Ishikawa (cell line): ENCODE results near the gene CALHM3.

Source experiments
- CEBPB ChIP-seq: IDR thresholded peaks from 2 replicates; pipeline ENCODE4 v1.6.1; 2012
- CREB1 ChIP-seq: IDR thresholded peaks from 2 replicates; pipeline ENCODE4 v1.6.1; 2012; ENCODE audit warnings: low read depth
- EGR1 ChIP-seq: IDR thresholded peaks from 2 replicates; pipeline ENCODE4 v1.6.1; 2012
- EP300 ChIP-seq: IDR thresholded peaks from 2 replicates; pipeline ENCODE4 v1.6.1; 2012; ENCODE audit warnings: borderline replicate concordance
- FOXM1 ChIP-seq: IDR thresholded peaks from 2 replicates; pipeline ENCODE4 v1.6.1; 2012; ENCODE audit warnings: low read depth, borderline replicate concordance
- NFIC ChIP-seq: IDR thresholded peaks from 2 replicates; pipeline ENCODE4 v1.6.1; 2012
- RAD21 ChIP-seq: IDR thresholded peaks from 2 replicates; pipeline ENCODE4 v1.6.1; 2012; ENCODE audit warnings: low read depth
- TAF1 ChIP-seq: IDR thresholded peaks from 2 replicates; pipeline ENCODE4 v1.6.1; 2012; ENCODE audit warnings: low read depth, mild to moderate bottlenecking
- TCF12 ChIP-seq: IDR thresholded peaks from 2 replicates; pipeline ENCODE4 v1.6.1; 2012; ENCODE audit warnings: low read depth
- TEAD4 ChIP-seq: IDR thresholded peaks from 2 replicates; pipeline ENCODE4 v1.6.1; 2012
- YY1 ChIP-seq: IDR thresholded peaks from 2 replicates; pipeline ENCODE4 v1.6.1; 2012; ENCODE audit warnings: low read depth
- ZBTB7A ChIP-seq: IDR thresholded peaks from 2 replicates; pipeline ENCODE4 v1.6.1; 2012; ENCODE audit warnings: low read depth
- TF ChIP-seq, protein P1 (sequence below): IDR thresholded peaks from 2 replicates; pipeline ENCODE4 v1.6.1; 2012
- TF ChIP-seq, protein P2 (sequence below): IDR thresholded peaks from 2 replicates; pipeline ENCODE4 v1.6.1; 2012; ENCODE audit warnings: low read depth, mild to moderate bottlenecking
- TF ChIP-seq, protein P3 (sequence below): IDR thresholded peaks from 2 replicates; pipeline ENCODE4 v1.6.1; 2012

Gene CALHM3

DNA sequence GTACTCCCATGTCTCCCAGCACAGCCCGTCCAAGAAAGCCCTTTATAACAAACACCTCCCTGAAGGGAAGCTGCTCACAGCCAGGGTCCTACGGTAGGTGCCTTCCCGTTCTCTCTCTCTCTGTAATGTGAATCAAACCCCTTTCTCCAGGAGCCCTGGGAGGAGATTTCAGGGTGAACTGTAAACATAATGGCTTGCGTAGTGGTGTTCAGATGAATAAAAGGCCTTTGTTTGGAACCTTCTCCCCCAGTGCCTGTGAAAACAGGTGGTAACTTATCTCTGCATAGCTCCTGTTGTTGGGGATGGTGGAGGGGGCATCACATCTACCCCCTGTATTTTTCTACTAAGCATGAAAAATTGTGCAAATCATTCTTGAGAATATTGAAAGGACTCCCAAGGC, 39.3 kb downstream of the CALHM3 start:
- TF ChIP-seq TAF1 (no peak), TEAD4 (no peak), EGR1 (no peak), ZBTB7A (no peak), NFIC (no peak), FOXM1 (no peak)
- TF ChIP-seq, protein P1, sequence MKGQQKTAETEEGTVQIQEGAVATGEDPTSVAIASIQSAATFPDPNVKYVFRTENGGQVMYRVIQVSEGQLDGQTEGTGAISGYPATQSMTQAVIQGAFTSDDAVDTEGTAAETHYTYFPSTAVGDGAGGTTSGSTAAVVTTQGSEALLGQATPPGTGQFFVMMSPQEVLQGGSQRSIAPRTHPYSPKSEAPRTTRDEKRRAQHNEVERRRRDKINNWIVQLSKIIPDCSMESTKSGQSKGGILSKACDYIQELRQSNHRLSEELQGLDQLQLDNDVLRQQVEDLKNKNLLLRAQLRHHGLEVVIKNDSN = no peak

DNA sequence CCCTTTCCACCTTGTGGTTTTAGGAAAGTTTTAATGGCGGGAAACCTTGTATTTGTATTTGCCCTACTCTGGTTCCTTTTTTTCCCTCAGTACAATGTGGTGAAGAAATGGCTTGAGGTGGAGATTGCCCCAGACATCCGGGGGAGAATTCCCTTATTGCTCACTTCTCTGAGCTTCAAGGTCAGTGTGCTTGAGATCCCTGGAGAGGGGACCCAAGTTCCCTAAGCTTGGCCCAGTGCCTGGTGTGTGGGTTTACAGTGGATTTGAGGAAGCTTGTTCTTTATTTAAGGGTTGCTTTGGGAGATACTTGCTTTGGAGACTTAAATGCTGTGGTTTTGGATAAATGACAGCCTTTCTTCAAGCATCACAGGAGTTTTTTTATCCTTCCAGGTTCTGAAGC, 45.2 kb downstream of the CALHM3 start:
- TF ChIP-seq FOXM1 = no peak
- no peak for TF ChIP-seq TAF1
- no peak for TF ChIP-seq TEAD4
- no peak for TF ChIP-seq YY1
- TF ChIP-seq ZBTB7A = no peak
- no peak for TF ChIP-seq EGR1
- no peak for TF ChIP-seq CEBPB
- TF ChIP-seq, protein P2, sequence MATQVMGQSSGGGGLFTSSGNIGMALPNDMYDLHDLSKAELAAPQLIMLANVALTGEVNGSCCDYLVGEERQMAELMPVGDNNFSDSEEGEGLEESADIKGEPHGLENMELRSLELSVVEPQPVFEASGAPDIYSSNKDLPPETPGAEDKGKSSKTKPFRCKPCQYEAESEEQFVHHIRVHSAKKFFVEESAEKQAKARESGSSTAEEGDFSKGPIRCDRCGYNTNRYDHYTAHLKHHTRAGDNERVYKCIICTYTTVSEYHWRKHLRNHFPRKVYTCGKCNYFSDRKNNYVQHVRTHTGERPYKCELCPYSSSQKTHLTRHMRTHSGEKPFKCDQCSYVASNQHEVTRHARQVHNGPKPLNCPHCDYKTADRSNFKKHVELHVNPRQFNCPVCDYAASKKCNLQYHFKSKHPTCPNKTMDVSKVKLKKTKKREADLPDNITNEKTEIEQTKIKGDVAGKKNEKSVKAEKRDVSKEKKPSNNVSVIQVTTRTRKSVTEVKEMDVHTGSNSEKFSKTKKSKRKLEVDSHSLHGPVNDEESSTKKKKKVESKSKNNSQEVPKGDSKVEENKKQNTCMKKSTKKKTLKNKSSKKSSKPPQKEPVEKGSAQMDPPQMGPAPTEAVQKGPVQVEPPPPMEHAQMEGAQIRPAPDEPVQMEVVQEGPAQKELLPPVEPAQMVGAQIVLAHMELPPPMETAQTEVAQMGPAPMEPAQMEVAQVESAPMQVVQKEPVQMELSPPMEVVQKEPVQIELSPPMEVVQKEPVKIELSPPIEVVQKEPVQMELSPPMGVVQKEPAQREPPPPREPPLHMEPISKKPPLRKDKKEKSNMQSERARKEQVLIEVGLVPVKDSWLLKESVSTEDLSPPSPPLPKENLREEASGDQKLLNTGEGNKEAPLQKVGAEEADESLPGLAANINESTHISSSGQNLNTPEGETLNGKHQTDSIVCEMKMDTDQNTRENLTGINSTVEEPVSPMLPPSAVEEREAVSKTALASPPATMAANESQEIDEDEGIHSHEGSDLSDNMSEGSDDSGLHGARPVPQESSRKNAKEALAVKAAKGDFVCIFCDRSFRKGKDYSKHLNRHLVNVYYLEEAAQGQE = no peak
- TF ChIP-seq, protein P3, sequence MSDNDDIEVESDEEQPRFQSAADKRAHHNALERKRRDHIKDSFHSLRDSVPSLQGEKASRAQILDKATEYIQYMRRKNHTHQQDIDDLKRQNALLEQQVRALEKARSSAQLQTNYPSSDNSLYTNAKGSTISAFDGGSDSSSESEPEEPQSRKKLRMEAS = no peak
- TF ChIP-seq CREB1 = no peak
- TF ChIP-seq RAD21 = no peak

DNA sequence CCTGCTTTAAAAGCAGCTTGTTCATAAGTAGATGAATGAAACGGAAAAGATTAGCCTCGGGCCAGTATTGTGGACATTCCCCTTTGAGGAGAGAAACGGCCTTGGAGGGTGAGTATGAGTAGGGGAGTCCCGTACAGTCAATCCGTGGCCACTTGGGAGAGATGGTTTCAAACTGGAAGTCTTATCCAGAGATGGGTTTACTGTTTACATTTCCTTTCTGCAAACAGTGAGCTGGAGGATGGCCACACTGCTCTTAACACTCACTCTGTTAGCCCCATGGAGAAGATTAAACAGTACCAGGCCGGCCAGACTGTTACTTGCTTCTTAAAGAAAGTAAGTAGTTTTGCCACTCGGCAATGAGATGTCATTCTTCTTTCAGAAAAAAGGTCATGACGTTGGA, 47.1 kb downstream of the CALHM3 start:
- TF ChIP-seq YY1 (no peak), CEBPB (no peak), NFIC (no peak), FOXM1 (no peak), CREB1 (no peak), TEAD4 (no peak), ZBTB7A (no peak), EP300 (no peak), RAD21 (no peak), TAF1 (no peak), EGR1 (no peak), TCF12 (no peak)
- TF ChIP-seq, protein P1 = no peak
- TF ChIP-seq, protein P2 = no peak
- TF ChIP-seq, protein P3 = no peak

DNA sequence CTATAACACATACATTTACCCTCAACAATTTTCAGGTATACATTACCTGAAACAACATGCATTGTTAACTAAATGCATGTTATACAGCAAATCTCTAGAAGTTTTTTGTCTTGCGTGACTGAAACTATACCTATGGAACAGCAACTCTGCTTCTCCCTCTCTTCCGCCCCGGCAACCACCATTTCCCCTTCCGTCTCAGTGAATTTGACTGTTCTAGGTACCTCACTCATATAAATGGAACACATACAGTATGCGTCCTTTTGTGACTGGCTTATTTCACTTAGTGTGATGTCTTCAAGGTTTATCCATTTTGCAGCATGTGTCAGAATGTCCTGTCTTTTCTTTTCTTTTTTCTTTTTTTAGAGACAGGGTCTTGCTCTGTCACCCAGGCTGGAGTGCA, 49.4 kb downstream of the CALHM3 start:
- TF ChIP-seq, protein P1 = no peak
- no peak for TF ChIP-seq CREB1
- no peak for TF ChIP-seq TEAD4
- TF ChIP-seq TCF12 = no peak
- TF ChIP-seq NFIC = no peak
- TF ChIP-seq EGR1 = no peak
- TF ChIP-seq, protein P2 = no peak
- TF ChIP-seq FOXM1 = no peak

DNA sequence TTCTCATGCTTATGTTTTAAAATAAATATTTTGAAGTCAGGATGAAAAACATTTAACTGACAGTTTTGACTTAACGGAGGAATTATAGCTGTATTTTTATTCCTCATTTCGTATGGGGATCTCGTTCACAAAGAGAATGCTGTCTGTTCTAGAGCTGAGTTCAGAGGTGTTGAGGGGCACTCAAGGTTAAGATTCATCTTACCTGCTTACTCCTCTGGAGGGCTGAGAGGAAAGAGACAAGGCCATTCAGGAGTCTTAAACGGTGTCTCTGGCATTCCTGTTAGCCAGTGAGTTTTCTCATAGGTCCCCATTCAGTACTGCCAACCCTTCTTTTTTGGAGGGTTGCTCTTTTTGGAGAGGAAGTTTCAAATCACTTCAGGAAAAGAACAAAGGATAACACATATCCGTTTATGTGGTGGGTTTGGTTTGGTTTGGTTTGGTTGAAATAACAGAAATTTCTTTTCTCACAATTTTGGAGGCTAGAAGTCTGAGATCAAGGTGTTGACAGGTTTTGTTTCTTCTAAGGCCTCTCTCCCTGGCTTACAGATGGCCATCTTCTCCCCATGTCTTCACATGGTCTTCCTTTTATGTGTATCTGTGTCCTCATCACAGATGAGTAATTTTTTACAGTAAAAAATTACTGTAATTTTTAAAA, 49.9 kb downstream of the CALHM3 start:
- no peak for TF ChIP-seq ZBTB7A
- no peak for TF ChIP-seq TCF12
- no peak for TF ChIP-seq CEBPB
- TF ChIP-seq RAD21 = no peak
- TF ChIP-seq FOXM1 = no peak
- TF ChIP-seq TAF1 = no peak
- TF ChIP-seq NFIC = no peak
